PFSK-1 (cell line): ENCODE measurements around the gene HASPIN.

Experiments
- FOXP2 ChIP-seq: optimal IDR thresholded peaks from 2 replicates; pipeline ENCODE3; 2011; ENCODE audit warnings: borderline replicate concordance, control low read depth, inconsistent platforms; ENCODE audit not compliant: insufficient read depth; ENCODE audit errors: extremely low read length, extremely low read depth
- POLR2AphosphoS5 ChIP-seq: IDR thresholded peaks from 2 replicates; pipeline ENCODE4 v1.6.1; 2012; ENCODE audit warnings: low read depth, mild to moderate bottlenecking, control low read depth, low read length, moderate library complexity
- REST ChIP-seq, 2 experiments: IDR thresholded peaks; 2 replicates each; pipeline versions ENCODE4 v1.6.1 to v1.8.0; 2011 to 2012; ENCODE audit warnings: low read depth in 2 of 2, low read length in 2 of 2, control low read depth in 1 of 2, inconsistent platforms in 1 of 2, mild to moderate bottlenecking in 1 of 2, moderate library complexity in 1 of 2; ENCODE audit not compliant: insufficient read depth in 1 of 2
- TAF1 ChIP-seq: IDR thresholded peaks from 2 replicates; pipeline ENCODE4 v1.6.1; 2012; ENCODE audit warnings: low read length, control low read depth, borderline replicate concordance; ENCODE audit not compliant: insufficient read depth

GRCh38 chr17:3739422-3740124 lies 15.9 kb downstream of the HASPIN start:
- TF ChIP-seq TAF1 (no peak), REST (IDR thresholded peaks at IDR 0.05; ENCODE audit: insufficient read depth in 1 of 2, low read depth in 2 of 2, low read length in 2 of 2) (no peak), FOXP2 (no peak), POLR2AphosphoS5 (no peak)
